ENCODE measurements around the gene TMEM74B. TPM values are rescaled to one million over a fixed set of nuclear protein-coding genes. Genes with fewer than 3 reads are reported as not detected.

TMEM74B gene
- total and polyA plus RNA-seq, 2 of the 8 experiments (the other 6 are each of a cell fraction or from before 2014, with no cell fraction given): 4.0 to 6.4 TPM

- TF ChIP-seq SIX5 (IDR thresholded peaks at IDR 0.05; ENCODE audit: low read depth, low read length): no peak
- TF ChIP-seq FOSL1 (IDR thresholded peaks at IDR 0.05; ENCODE audit: insufficient read depth, low read depth, low read length): no peak
- TF ChIP-seq TAF1 (IDR thresholded peaks at IDR 0.05; ENCODE audit: low read depth, low read length): 0 out of 2 replicates have a peak, but pooled peaks have one; percentile 30
- peak; percentile 96 for TF ChIP-seq CHD7 (IDR thresholded peaks at IDR 0.05; ENCODE audit: insufficient replicate concordance, low read length)
- TF ChIP-seq ASH2L (IDR thresholded peaks at IDR 0.05; ENCODE audit: low read length): no peak
- no peak for TF ChIP-seq ZNF274 (IDR thresholded peaks at IDR 0.05; ENCODE audit: borderline replicate concordance, extremely low read depth, low read length)
- TF ChIP-seq SIN3A (conservative IDR thresholded peaks at IDR 0.05 in 1 of 2, IDR thresholded peaks at IDR 0.05 in 1 of 2; ENCODE audit: low read depth in 1 of 2, low read length in 2 of 2): peak in 1 of 2 experiments; percentile 72; a peak in 1 of 4 replicates
- TF ChIP-seq GABPA (IDR thresholded peaks at IDR 0.05; ENCODE audit: borderline replicate concordance, insufficient read depth, low read length): no peak
- no peak for TF ChIP-seq KDM4A (IDR thresholded peaks at IDR 0.05; ENCODE audit: low read depth, low read length, severe bottlenecking)
- TF ChIP-seq TBP (IDR thresholded peaks at IDR 0.05; ENCODE audit: low read depth, low read length): peak; percentile 49; the same call in 1 of the 2 replicates
Observed at GRCh38 chr20:1212607-1213396, 28.0 kb upstream of the TMEM74B start (continued).
